Liver (tissue), 9 donors: Measurements from ENCODE around the gene SHROOM2. TPM values are rescaled to one million over a fixed set of nuclear protein-coding genes. Genes with fewer than 3 reads are reported as not detected.
"Not testable (repeated sequence)": the region's sequence is repeated elsewhere in the genome, so short reads cannot be mapped to it uniquely, and the experiment has no call there.

Source experiments
- DNase-seq: peaks from one replicate; pipeline ENCODE4 v3.0.0-alpha.2; 2017; ENCODE audit warnings: low spot score
- H3K27ac ChIP-seq, 2 donors: one replicate each; pipeline ENCODE4 v1.7.0; 2013; ENCODE audit warnings: inconsistent platforms in 2 of 2, low read length in 2 of 2, control low read depth in 1 of 2, low read depth in 1 of 2, mild to moderate bottlenecking in 1 of 2
- H3K27me3 ChIP-seq, 4 donors: one replicate each; pipeline versions ENCODE4 v1.6.1 to v1.7.0; 2013; ENCODE audit warnings: low read length in 3 of 4, inconsistent platforms in 1 of 4, mild to moderate bottlenecking in 1 of 4, moderate library complexity in 1 of 4; ENCODE audit not compliant: control insufficient read depth in 4 of 4, insufficient read depth in 4 of 4
- H3K36me3 ChIP-seq, 4 donors: one replicate each; pipeline versions ENCODE4 v1.6.1 to v1.7.0; 2013; ENCODE audit warnings: low read length in 3 of 4, mild to moderate bottlenecking in 3 of 4, low read depth in 1 of 4, moderate library complexity in 1 of 4; ENCODE audit not compliant: control insufficient read depth in 4 of 4, insufficient read depth in 3 of 4
- H3K4me1 ChIP-seq, 4 donors: one replicate each; pipeline versions ENCODE4 v1.6.1 to v1.7.0; 2013; ENCODE audit warnings: low read length in 3 of 4, mild to moderate bottlenecking in 3 of 4, moderate library complexity in 1 of 4; ENCODE audit not compliant: control insufficient read depth in 4 of 4, insufficient read depth in 4 of 4
- H3K4me3 ChIP-seq, 3 donors: one replicate each; pipeline versions ENCODE4 v1.6.1 to v1.7.0; 2013; ENCODE audit warnings: low read length in 3 of 3, control low read depth in 1 of 3, low read depth in 1 of 3, mild to moderate bottlenecking in 1 of 3
- H3K9ac ChIP-seq, 2 donors: one replicate each; pipeline ENCODE4 v1.7.0; 2013; ENCODE audit warnings: low read length in 2 of 2, mild to moderate bottlenecking in 2 of 2, moderate library complexity in 2 of 2, control low read depth in 1 of 2, low read depth in 1 of 2
- H3K9me3 ChIP-seq, 4 donors: one replicate each; pipeline versions ENCODE4 v1.6.1 to v1.7.0; 2013; ENCODE audit warnings: low read length in 3 of 4; ENCODE audit not compliant: control insufficient read depth in 4 of 4
- ATF3 ChIP-seq: IDR thresholded peaks from 2 replicates; pipeline ENCODE4 v1.6.1; 2016; ENCODE audit warnings: antibody characterized with exemption
- EGR1 ChIP-seq, 2 donors: IDR thresholded peaks; 2 replicates each; pipeline ENCODE4 v1.6.1; 2016 to 2018; ENCODE audit warnings: antibody characterized with exemption in 2 of 2, low read depth in 2 of 2
- FOXA1 ChIP-seq: IDR thresholded peaks from 2 replicates; pipeline ENCODE4 v1.6.1; 2016; ENCODE audit warnings: antibody characterized with exemption
- GABPA ChIP-seq, 2 donors: IDR thresholded peaks in 1 of 2; conservative IDR thresholded peaks in 1 of 2; 2 replicates each; pipeline ENCODE4 v1.6.1; 2016; ENCODE audit warnings: antibody characterized with exemption in 2 of 2, mild to moderate bottlenecking in 1 of 2, moderate library complexity in 1 of 2
- HNF4A ChIP-seq, 2 donors: conservative IDR thresholded peaks; 2 replicates each; pipeline ENCODE4 v1.6.1; 2016; ENCODE audit warnings: antibody characterized with exemption in 2 of 2, mild to moderate bottlenecking in 2 of 2
- HNF4G ChIP-seq: IDR thresholded peaks from 2 replicates; pipeline ENCODE4 v1.6.1; 2016; ENCODE audit warnings: antibody characterized with exemption
- MAX ChIP-seq: IDR thresholded peaks from 2 replicates; pipeline ENCODE4 v1.6.1; 2016; ENCODE audit warnings: antibody characterized with exemption
- NR2F2 ChIP-seq: IDR thresholded peaks from 2 replicates; pipeline ENCODE4 v1.6.1; 2016; ENCODE audit warnings: antibody characterized with exemption
- RAD21 ChIP-seq, 2 donors: IDR thresholded peaks; 2 replicates each; pipeline ENCODE4 v1.6.1; 2016; ENCODE audit warnings: antibody characterized with exemption in 2 of 2, mild to moderate bottlenecking in 2 of 2
- REST ChIP-seq: IDR thresholded peaks from 2 replicates; pipeline ENCODE4 v1.6.1; 2016; ENCODE audit warnings: antibody characterized with exemption, mild to moderate bottlenecking
- RXRA ChIP-seq, 2 donors: IDR thresholded peaks; 2 replicates each; pipeline ENCODE4 v1.6.1; 2017 to 2018; ENCODE audit warnings: antibody characterized with exemption in 2 of 2, mild to moderate bottlenecking in 1 of 2
- SP1 ChIP-seq: IDR thresholded peaks from 2 replicates; pipeline ENCODE4 v1.6.1; 2018; ENCODE audit warnings: antibody characterized with exemption, mild to moderate bottlenecking
- TAF1 ChIP-seq: conservative IDR thresholded peaks from 2 replicates; pipeline ENCODE4 v1.6.1; 2016; ENCODE audit warnings: antibody characterized with exemption, mild to moderate bottlenecking
- YY1 ChIP-seq: IDR thresholded peaks from 2 replicates; pipeline ENCODE4 v1.6.1; 2016; ENCODE audit warnings: antibody characterized with exemption, mild to moderate bottlenecking
- WGBS: extraction: QIAGEN DNeasy Blood & Tissue Kit; methylation state at CpG from one replicate; pipeline ENCODE4 v1.1.7; 2013; 5-methylcytosine and 5-hydroxymethylcytosine counted together
- polyA plus RNA-seq, 2 donors: library from polyadenylated mRNA; stranded (reverse) in 1 of 2; unstranded in 1 of 2; fragments of 200-250 nt in 1 of 2; fragments of >200 nt in 1 of 2; fragmentation: Nextera tagmentation in 1 of 2; extraction: Ambion mirVana in 1 of 2; gene quantifications; one replicate each; pipeline versions ENCODE4 v1.2.1 to v1.2.3, GENCODE V29; 2013 to 2015
- total RNA-seq, 2 donors: library from RNA; depleted of rRNA; stranded (reverse); fragments of >200 nt; gene quantifications; one replicate each; pipeline ENCODE4 v1.2.3, GENCODE V29; 2014
- donor health status: healthy.
- donor health status: healthy.
- donor health status: healthy.
- donor health status: healthy.
- donor health status: healthy.

Gene SHROOM2
- total and polyA plus RNA-seq, 4 donors, result 1.1 to 5.4 (median 3.6) TPM

- peaks cover 0 to 3% (median 0%) of the 10 kb centered on the region in 4 donors for H3K27me3 ChIP-seq
- H3K27ac ChIP-seq, result no peak within 1 kb of the TSS
- H3K4me1 ChIP-seq, result peaks cover 0 to 2% (median 0%) of the 10 kb centered on the region in 4 donors
- TF ChIP-seq SP1 (no peak), HNF4A (conservative IDR thresholded peaks at IDR 0.05) (no peak)
- H3K4me3 ChIP-seq, result peak within 1 kb of the TSS in 1 of 3 donors; percentile 17
- H3K9ac ChIP-seq, result no peak within 1 kb of the TSS
- no peak for DNase-seq
- H3K9me3 ChIP-seq, result no peaks in the 10 kb centered on the region
- no peaks in the 10 kb centered on the region for H3K36me3 ChIP-seq
- 27% methylated on average over 26 of the region's 26 CpGs for WGBS
Observed at GRCh38 chrX:9765737-9766097, 20.5 kb upstream of the SHROOM2 start, which contains the start of gene GPR143. Gene GPR143, minus strand, starts transcription at chrX:9765847. Its CDS starts 30 bp downstream, at chrX:9765817.

- no peak for DNase-seq
- 74% methylated on average over 6 of the region's 6 CpGs for WGBS
- no peak for TF ChIP-seq YY1
- no peak for TF ChIP-seq ATF3
- no peak for TF ChIP-seq TAF1
- TF ChIP-seq RXRA (IDR thresholded peaks at IDR 0.05), result no peak
- no peak for TF ChIP-seq GABPA (IDR thresholded peaks at IDR 0.05 in 1 of 2, conservative IDR thresholded peaks at IDR 0.05 in 1 of 2)
- TF ChIP-seq HNF4G, result no peak
- TF ChIP-seq EGR1 (IDR thresholded peaks at IDR 0.05; ENCODE audit: low read depth in 2 of 2), result no peak
- TF ChIP-seq NR2F2, result no peak
- TF ChIP-seq REST, result no peak
- TF ChIP-seq MAX, result no peak
- no peak for TF ChIP-seq RAD21 (IDR thresholded peaks at IDR 0.05)
- TF ChIP-seq FOXA1, result no peak
- no peak for TF ChIP-seq HNF4A (conservative IDR thresholded peaks at IDR 0.05)
Observed at GRCh38 chrX:9767375-9767774, 18.9 kb upstream of the SHROOM2 start.

GRCh38 chrX:9768321-9768839 lies 17.8 kb upstream of the SHROOM2 start:
- H3K4me1 ChIP-seq, H3K36me3 ChIP-seq, DNase-seq, H3K27me3 ChIP-seq, H3K9me3 ChIP-seq, H3K27ac ChIP-seq, H3K9ac ChIP-seq, H3K4me3 ChIP-seq: not testable (repeated sequence)
- 89% methylated on average over 5 of the region's 5 CpGs for whole genome bisulfite sequencing

More at GRCh38 chrX:9767375-9767774, 18.9 kb upstream of the SHROOM2 start:
- H3K9ac ChIP-seq, result no peak overlapping the region
- H3K4me1 ChIP-seq, result peaks cover 0 to 2% (median 0%) of the 10 kb centered on the region in 4 donors
- H3K9me3 ChIP-seq, result no peaks in the 10 kb centered on the region
- H3K36me3 ChIP-seq, result no peaks in the 10 kb centered on the region
- no peak overlapping the region for H3K27ac ChIP-seq
- H3K4me3 ChIP-seq, result no peak overlapping the region
- peaks cover 0 to 3% (median 0%) of the 10 kb centered on the region in 4 donors for H3K27me3 ChIP-seq
